Tibial artery (tissue), 4 donors: Measurements from ENCODE around the gene GPC6.
A peak's percentile ranks its signal among the peaks of the same experiment; 100 is the strongest.

Experiments
- DNase-seq, 2 donors: peaks; one replicate each; pipeline ENCODE4 v3.0.0-alpha.2; 2019
- H3K27ac ChIP-seq, 2 donors: fragments of 200-600 bp; sonication (generic) in 1 of 2; 1 replicate in 1 of 2; 2 replicates in 1 of 2; pipeline ENCODE4 v1.5.1; 2018 to 2019; ENCODE audit warnings: mild to moderate bottlenecking in 1 of 2
- H3K27me3 ChIP-seq, 2 donors: fragments of 200-600 bp; sonication (generic) in 1 of 2; one replicate each; pipeline versions ENCODE4 v1.5.1 to v1.6.0; 2016 to 2019
- H3K36me3 ChIP-seq, 3 donors: fragments of 200-600 bp; sonication (generic) in 2 of 3; one replicate each; pipeline ENCODE4 v1.5.1; 2016 to 2019; ENCODE audit warnings: mild to moderate bottlenecking in 2 of 3
- H3K4me1 ChIP-seq, 4 donors: fragments of 200-600 bp; sonication (generic) in 2 of 4; 1 replicate in 3 of 4; 2 replicates in 1 of 4; pipeline ENCODE4 v1.5.1; 2016 to 2019
- H3K4me3 ChIP-seq, 2 donors: fragments of 200-600 bp; sonication (generic) in 1 of 2; 1 replicate in 1 of 2; 2 replicates in 1 of 2; pipeline ENCODE4 v1.5.1; 2018 to 2019; ENCODE audit warnings: mild to moderate bottlenecking in 2 of 2
- H3K9me3 ChIP-seq, 3 donors: fragments of 200-600 bp; sonication (generic) in 1 of 3; one replicate each; pipeline ENCODE4 v1.5.1; 2016 to 2019
- intact Hi-C: fragments of 100-400 bp; cut with DNase I; formaldehyde crosslinking; loops from one replicate; pipeline ENCODE4 v1.15.0; 2023; ENCODE audit warnings: low total_unique reads
- TF ChIP-seq, protein P1 (sequence below), 2 experiments: fragments of 200-600 bp in 1 of 2; fragments of 450-650 bp in 1 of 2; IDR thresholded peaks; one replicate each; pipeline ENCODE4 v1.5.1; 2017 to 2019; ENCODE audit warnings: antibody characterized with exemption in 2 of 2, mild to moderate bottlenecking in 1 of 2, moderate library complexity in 1 of 2

Gene GPC6

GRCh38 chr13:93522501-93522900 lies 295.9 kb downstream of the GPC6 start:
- H3K27me3 ChIP-seq, result no peaks in the 10 kb centered on the region
- DNase-seq, result no peak
- H3K36me3 ChIP-seq, result no peaks in the 10 kb centered on the region
- intact Hi-C loops, result no loop called here
- TF ChIP-seq, protein P1, sequence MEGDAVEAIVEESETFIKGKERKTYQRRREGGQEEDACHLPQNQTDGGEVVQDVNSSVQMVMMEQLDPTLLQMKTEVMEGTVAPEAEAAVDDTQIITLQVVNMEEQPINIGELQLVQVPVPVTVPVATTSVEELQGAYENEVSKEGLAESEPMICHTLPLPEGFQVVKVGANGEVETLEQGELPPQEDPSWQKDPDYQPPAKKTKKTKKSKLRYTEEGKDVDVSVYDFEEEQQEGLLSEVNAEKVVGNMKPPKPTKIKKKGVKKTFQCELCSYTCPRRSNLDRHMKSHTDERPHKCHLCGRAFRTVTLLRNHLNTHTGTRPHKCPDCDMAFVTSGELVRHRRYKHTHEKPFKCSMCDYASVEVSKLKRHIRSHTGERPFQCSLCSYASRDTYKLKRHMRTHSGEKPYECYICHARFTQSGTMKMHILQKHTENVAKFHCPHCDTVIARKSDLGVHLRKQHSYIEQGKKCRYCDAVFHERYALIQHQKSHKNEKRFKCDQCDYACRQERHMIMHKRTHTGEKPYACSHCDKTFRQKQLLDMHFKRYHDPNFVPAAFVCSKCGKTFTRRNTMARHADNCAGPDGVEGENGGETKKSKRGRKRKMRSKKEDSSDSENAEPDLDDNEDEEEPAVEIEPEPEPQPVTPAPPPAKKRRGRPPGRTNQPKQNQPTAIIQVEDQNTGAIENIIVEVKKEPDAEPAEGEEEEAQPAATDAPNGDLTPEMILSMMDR (IDR thresholded peaks at IDR 0.05), result no peak
- no peak overlapping the region for H3K4me3 ChIP-seq
- H3K4me1 ChIP-seq, result no peaks in the 10 kb centered on the region
- H3K9me3 ChIP-seq, result no peaks in the 10 kb centered on the region
- H3K27ac ChIP-seq, result no peak overlapping the region

- DNase-seq, result no peak
- H3K27ac ChIP-seq, result no peak overlapping the region
- TF ChIP-seq, protein P1 (IDR thresholded peaks at IDR 0.05), result no peak
- no peaks in the 10 kb centered on the region for H3K27me3 ChIP-seq
- no peaks in the 10 kb centered on the region for H3K4me1 ChIP-seq
- H3K9me3 ChIP-seq, result no peaks in the 10 kb centered on the region
- H3K36me3 ChIP-seq, result no peaks in the 10 kb centered on the region
- intact Hi-C loops, result no loop called here
- H3K4me3 ChIP-seq, result no peak overlapping the region
These were observed 298.5 kb downstream of the GPC6 start for GRCh38 chr13:93525087-93525486.

DNA sequence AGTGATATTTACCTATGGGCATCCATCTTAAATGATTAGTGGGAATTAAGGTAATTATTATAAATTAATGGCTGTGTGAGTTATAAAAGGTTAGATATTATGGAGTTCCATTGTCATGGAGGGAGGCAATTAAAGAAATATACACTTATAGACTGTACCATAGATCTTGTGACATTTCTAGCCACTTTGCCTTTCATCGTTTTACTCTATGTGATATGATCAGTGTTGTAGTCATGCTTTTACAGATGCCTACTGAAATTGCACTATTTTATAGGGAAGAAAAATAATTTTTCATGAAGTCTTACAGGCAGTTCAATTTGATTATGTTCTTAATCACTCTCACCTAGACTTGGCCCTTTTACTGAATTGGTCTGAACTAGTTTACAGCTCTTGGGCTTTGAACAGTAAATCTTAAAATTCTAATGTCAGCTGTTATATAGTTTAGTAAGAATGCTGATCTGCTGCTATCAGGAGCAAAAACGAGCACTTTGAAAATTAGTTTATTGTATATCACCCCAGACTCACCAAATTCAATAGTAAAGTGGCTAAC lies 301.2 kb downstream of the GPC6 start:
- TF ChIP-seq, protein P1 (IDR thresholded peaks at IDR 0.05), result no peak
- H3K9me3 ChIP-seq, result no peaks in the 10 kb centered on the region
- H3K4me3 ChIP-seq, result no peak overlapping the region
- no peaks in the 10 kb centered on the region for H3K27me3 ChIP-seq
- H3K27ac ChIP-seq, result no peak overlapping the region
- H3K36me3 ChIP-seq, result no peaks in the 10 kb centered on the region
- no peak for DNase-seq
- H3K4me1 ChIP-seq, result no peaks in the 10 kb centered on the region
- intact Hi-C loops, result no loop called here

- H3K36me3 ChIP-seq, result no peaks in the 10 kb centered on the region
- H3K27me3 ChIP-seq, result no peaks in the 10 kb centered on the region
- intact Hi-C loops, result no loop called here
- TF ChIP-seq, protein P1 (IDR thresholded peaks at IDR 0.05), result no peak
- no peak overlapping the region for H3K4me3 ChIP-seq
- H3K9me3 ChIP-seq, result no peaks in the 10 kb centered on the region
- no peak for DNase-seq
- peaks cover 0 to 16% (median 5%) of the 10 kb centered on the region in 4 donors for H3K4me1 ChIP-seq
- no peak overlapping the region for H3K27ac ChIP-seq
These were observed 303.4 kb downstream of the GPC6 start for GRCh38 chr13:93529961-93530360.

DNA sequence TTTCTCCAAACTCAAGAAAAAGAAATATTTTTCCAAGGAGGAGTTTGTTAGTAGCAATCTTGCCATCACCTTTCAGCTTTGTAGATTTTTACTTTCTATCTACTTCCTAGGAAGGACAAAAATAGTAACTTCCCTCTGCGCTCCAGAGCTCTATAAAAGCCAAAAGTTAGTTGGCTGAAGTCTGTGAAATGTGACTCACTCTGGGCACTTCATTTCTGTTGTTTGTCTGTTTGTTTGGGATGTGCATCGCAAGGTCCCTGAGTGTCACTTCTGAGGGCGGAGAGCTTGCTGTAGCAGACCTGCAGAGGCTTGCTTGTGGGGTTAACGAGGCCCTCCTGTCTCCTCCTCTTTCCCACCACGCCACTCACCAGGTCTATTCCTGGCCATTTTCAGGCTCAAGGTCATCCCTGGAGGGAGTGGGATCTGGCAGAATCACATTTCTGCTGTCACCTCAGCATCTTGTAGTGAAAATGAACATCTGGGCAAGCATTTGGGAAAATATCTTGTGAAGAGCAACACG lies 307.6 kb downstream of the GPC6 start:
- Histone ChIP-seq H3K27ac (peak overlapping the region; percentile 31 to 49), H3K4me1 (peaks cover 0 to 19% (median 5%) of the 10 kb centered on the region in 4 donors), H3K9me3 (no peaks in the 10 kb centered on the region), H3K36me3 (no peaks in the 10 kb centered on the region), H3K27me3 (no peaks in the 10 kb centered on the region), H3K4me3 (peak overlapping the region in 1 of 2 donors; percentile 14)
- TF ChIP-seq, protein P1 (IDR thresholded peaks at IDR 0.05), result no peak
- intact Hi-C loops, result no loop called here
- no peak for DNase-seq
